Activated T-cell treated with anti-CD3 and anti-CD28 coated beads, Interleukin-2, amount 50 U/mL, for 72 hours (primary cell): ENCODE measurements around the gene GDF2. TPM values are rescaled to one million over a fixed set of nuclear protein-coding genes. Genes with fewer than 3 reads are reported as not detected.

Experiments
- ATAC-seq, 2 donors: fragments of 150-1000 bp; cut with Tn5 transposase; replicated peaks in 1 of 2; 2 replicates each; pipeline ENCODE4 v1.10.0; 2021; ENCODE audit warnings: moderate library complexity in 2 of 2, mild to moderate bottlenecking in 1 of 2
- DNase-seq, 2 donors: peaks; one replicate each; pipeline ENCODE4 v3.0.0; 2021 to 2022; ENCODE audit warnings: mixed read lengths in 1 of 2
- H3K27ac Mint-ChIP-seq: one replicate; pipeline ENCODE4 v1.8.0; 2022; ENCODE audit warnings: mild to moderate bottlenecking, moderate library complexity, mixed read lengths
- H3K27me3 Mint-ChIP-seq: one replicate; pipeline ENCODE4 v1.8.0; 2022; ENCODE audit warnings: low read depth, mixed read lengths
- H3K36me3 Mint-ChIP-seq, 2 donors: one replicate each; pipeline ENCODE4 v1.8.0; 2022; ENCODE audit warnings: mixed read lengths in 2 of 2, mild to moderate bottlenecking in 1 of 2; ENCODE audit not compliant: insufficient read depth in 2 of 2
- H3K4me1 Mint-ChIP-seq: one replicate; pipeline ENCODE4 v1.8.0; 2022; ENCODE audit warnings: low read depth, mixed read lengths
- H3K4me3 Mint-ChIP-seq, 2 donors: one replicate each; pipeline ENCODE4 v1.8.0; 2022; ENCODE audit warnings: mild to moderate bottlenecking in 2 of 2, mixed read lengths in 2 of 2, moderate library complexity in 2 of 2
- H3K9me3 Mint-ChIP-seq, 2 donors: one replicate each; pipeline ENCODE4 v1.8.0; 2022; ENCODE audit warnings: mixed read lengths in 2 of 2
- total RNA-seq, 2 donors: library from RNA; stranded (reverse); gene quantifications; one replicate each; pipeline ENCODE4 v1.2.3, GENCODE V29; 2022

Gene GDF2
- total RNA-seq, 2 donors from 2014 or later: not detected

DNA sequence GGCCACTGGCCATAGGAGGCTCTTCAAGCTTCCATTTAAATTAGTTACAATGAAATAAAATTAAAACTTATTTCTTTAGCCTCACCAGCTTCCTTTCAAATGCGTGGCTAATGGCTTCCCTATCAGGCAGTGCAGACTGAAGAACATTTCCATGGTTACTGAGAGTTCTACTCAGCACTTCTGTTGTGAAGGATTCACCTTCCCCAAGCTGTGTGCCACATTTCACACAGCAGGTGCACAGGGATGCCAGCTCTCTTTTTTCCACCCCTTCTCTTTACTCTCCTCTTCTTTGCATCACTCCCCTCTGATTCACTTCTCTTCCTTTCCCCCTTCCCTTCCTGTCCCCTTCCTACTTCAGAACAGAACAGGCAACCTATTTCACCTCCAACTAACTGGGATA lies 833 bp downstream of the GDF2 start:
- no peaks in the 10 kb centered on the region for H3K27me3 Mint-ChIP-seq
- H3K4me3 Mint-ChIP-seq: no peak overlapping the region
- DNase-seq (no peak), ATAC-seq (no peak)
- H3K9me3 Mint-ChIP-seq: no peaks in the 10 kb centered on the region
- H3K36me3 Mint-ChIP-seq: no peaks in the 10 kb centered on the region
- no peaks in the 10 kb centered on the region for H3K4me1 Mint-ChIP-seq
- no peak overlapping the region for H3K27ac Mint-ChIP-seq

DNA sequence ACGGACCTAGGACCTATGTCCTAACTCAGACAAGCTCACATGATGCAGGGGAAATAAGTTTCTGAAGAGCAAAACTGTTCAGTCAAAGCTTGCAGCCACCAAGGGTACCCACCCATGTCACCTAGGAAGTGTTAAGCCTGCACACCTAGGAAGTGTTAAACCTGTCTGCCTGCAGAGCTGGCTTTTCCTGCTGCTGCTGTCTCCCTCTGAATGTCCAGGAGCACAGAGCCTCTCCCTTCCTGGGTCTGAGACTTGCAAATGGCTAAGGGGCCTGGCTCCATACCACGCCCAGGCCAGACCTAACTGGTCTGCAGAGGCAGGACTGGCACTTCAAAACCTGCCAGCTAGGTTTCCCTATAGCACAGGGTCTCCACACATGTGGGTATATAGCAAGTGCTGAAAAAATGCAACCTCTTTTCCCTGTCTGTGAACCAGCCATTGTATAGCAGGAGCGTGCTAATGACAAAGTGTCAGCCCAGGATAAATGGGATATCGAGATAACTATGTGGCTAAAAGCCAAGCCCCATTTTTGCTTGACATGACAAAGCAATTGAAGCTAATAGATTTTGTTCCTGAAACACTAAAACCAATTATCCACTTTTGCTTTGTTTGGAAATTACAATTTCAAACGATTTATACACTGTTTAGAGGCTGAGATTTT lies 1.5 kb downstream of the GDF2 start:
- H3K9me3 Mint-ChIP-seq: peaks cover 2 to 3% of the 10 kb centered on the region in 2 donors
- H3K4me1 Mint-ChIP-seq: no peaks in the 10 kb centered on the region
- H3K4me3 Mint-ChIP-seq: no peak overlapping the region
- DNase-seq: no peak
- ATAC-seq: no peak
- H3K27ac Mint-ChIP-seq: no peak overlapping the region
- H3K36me3 Mint-ChIP-seq: no peaks in the 10 kb centered on the region
- H3K27me3 Mint-ChIP-seq: no peaks in the 10 kb centered on the region

DNA sequence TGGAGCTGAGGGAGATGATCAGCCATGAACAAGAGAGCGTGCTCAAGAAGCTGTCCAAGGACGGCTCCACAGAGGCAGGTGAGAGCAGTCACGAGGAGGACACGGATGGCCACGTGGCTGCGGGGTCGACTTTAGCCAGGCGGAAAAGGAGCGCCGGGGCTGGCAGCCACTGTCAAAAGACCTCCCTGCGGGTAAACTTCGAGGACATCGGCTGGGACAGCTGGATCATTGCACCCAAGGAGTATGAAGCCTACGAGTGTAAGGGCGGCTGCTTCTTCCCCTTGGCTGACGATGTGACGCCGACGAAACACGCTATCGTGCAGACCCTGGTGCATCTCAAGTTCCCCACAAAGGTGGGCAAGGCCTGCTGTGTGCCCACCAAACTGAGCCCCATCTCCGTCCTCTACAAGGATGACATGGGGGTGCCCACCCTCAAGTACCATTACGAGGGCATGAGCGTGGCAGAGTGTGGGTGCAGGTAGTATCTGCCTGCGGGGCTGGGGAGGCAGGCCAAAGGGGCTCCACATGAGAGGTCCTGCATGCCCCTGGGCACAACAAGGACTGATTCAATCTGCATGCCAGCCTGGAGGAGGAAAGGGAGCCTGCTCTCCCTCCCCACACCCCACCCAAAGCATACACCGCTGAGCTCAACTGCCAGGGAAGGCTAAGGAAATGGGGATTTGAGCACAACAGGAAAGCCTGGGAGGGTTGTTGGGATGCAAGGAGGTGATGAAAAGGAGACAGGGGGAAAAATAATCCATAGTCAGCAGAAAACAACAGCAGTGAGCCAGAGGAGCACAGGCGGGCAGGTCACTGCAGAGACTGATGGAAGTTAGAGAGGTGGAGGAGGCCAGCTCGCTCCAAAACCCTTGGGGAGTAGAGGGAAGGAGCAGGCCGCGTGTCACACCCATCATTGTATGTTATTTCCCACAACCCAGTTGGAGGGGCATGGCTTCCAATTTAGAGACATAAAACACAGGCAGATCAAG lies 3.3 kb downstream of the GDF2 start:
- Mint-ChIP-seq H3K4me3 (no peak overlapping the region), H3K4me1 (no peaks in the 10 kb centered on the region), H3K9me3 (peaks cover 2 to 3% of the 10 kb centered on the region in 2 donors), H3K36me3 (no peaks in the 10 kb centered on the region), H3K27ac (no peak overlapping the region), H3K27me3 (no peaks in the 10 kb centered on the region)
- ATAC-seq (no peak), DNase-seq (no peak)

DNA sequence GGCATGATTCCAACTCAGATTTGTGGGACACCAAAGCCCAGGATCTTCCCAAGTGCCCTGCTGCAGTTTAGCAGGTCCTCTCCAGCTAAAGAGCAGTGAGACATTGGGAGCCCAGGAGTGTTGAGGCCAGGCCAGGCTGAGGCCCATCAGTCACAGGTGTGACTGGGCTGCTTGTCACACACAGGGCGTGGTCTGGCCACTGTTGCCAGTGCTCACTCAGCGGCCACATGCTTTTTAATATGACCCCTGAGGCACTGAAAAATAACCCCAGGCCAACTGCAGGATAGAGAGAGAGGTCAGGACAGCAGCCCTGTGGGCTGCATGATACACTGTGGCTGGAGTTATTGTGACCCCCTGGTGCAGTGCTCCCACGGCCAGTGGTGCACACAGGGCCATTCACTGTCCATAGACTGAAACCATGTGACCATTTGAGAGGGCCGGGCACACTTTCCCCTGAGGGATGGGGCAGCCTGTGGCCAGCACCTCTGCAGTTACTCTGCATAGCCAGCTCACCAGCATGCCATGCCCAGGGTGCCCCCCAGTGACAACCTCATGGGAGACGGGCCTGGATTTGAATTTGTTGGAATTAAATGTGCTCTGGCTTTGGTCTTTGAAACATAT lies 4.2 kb downstream of the GDF2 start:
- H3K9me3 Mint-ChIP-seq: peaks cover 2 to 3% of the 10 kb centered on the region in 2 donors
- no peaks in the 10 kb centered on the region for H3K36me3 Mint-ChIP-seq
- ATAC-seq (no peak), DNase-seq (no peak)
- no peak overlapping the region for H3K27ac Mint-ChIP-seq
- no peaks in the 10 kb centered on the region for H3K27me3 Mint-ChIP-seq
- H3K4me1 Mint-ChIP-seq: no peaks in the 10 kb centered on the region
- no peak overlapping the region for H3K4me3 Mint-ChIP-seq

DNA sequence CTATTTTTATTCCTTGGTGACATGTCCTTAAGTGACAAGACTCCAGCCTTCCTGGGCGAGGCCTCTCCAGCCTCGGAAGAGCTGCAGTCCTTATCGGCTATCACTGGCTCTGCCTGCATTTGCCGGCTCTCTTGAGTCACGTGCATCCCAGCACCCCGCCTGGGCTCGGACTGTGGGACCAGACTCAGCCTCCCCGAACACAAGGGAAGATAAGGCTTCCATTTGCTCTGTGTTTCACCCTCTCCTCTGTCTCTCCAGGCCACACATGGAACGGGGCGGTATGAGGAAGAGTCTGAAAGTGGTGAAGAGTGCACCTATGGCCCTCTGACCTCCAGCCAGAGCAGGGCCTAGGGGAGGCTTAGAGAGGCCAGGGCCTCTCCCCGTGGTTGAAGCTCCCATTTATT lies 4.7 kb downstream of the GDF2 start:
- ATAC-seq: no peak
- no peak overlapping the region for H3K27ac Mint-ChIP-seq
- DNase-seq: no peak
- no peaks in the 10 kb centered on the region for H3K4me1 Mint-ChIP-seq
- no peaks in the 10 kb centered on the region for H3K36me3 Mint-ChIP-seq
- H3K9me3 Mint-ChIP-seq: peaks cover 2 to 3% of the 10 kb centered on the region in 2 donors
- H3K27me3 Mint-ChIP-seq: no peaks in the 10 kb centered on the region
- H3K4me3 Mint-ChIP-seq: no peak overlapping the region

DNA sequence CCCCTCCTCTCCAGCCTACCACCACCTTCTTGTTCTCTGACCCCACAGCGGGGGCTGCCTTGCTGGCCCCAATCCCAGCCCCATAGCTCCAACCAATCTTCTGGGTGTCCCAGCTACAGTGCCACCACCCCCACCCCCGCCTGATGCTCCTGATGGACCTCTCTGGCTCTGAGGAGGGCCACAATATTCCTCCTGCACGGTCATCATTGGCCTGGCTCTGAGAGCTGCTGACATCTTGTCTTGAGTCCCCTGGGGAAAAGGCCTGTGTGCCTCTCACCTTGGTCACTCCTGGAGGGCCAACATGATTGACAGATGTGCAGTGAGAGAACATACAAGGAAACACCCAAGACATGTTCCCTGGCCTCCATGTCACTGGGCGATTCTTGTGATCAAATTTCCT lies 7.6 kb downstream of the GDF2 start:
- no peak for DNase-seq
- Mint-ChIP-seq H3K9me3 (peaks cover 2 to 3% of the 10 kb centered on the region in 2 donors), H3K36me3 (no peaks in the 10 kb centered on the region), H3K4me1 (no peaks in the 10 kb centered on the region), H3K27me3 (peaks cover 5% of the 10 kb centered on the region), H3K27ac (no peak overlapping the region), H3K4me3 (no peak overlapping the region)
- no peak for ATAC-seq

DNA sequence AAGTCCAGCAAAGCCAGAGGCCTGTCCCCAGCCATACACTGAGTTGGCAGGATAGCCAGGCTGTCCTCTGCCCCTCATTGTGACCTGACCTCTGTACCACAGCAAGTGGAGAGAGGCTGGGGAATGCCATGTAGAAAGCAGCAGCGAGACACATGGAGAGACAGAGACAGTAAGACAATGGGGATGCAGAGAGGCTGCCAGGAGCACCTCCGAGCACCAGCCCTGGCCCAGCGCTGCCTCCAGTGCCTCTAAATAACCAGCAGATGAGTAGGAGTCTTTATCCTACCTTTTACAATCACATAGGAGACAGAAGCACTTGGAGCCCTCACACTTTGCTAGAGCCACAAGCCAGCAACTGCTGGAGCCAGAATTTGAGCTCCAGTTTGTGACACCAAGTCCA lies 8.1 kb downstream of the GDF2 start:
- no peak overlapping the region for H3K27ac Mint-ChIP-seq
- no peaks in the 10 kb centered on the region for H3K4me1 Mint-ChIP-seq
- no peaks in the 10 kb centered on the region for H3K36me3 Mint-ChIP-seq
- H3K4me3 Mint-ChIP-seq: no peak overlapping the region
- H3K9me3 Mint-ChIP-seq: peaks cover 2 to 3% of the 10 kb centered on the region in 2 donors
- DNase-seq (no peak), ATAC-seq (no peak)
- peaks cover 5% of the 10 kb centered on the region for H3K27me3 Mint-ChIP-seq

DNA sequence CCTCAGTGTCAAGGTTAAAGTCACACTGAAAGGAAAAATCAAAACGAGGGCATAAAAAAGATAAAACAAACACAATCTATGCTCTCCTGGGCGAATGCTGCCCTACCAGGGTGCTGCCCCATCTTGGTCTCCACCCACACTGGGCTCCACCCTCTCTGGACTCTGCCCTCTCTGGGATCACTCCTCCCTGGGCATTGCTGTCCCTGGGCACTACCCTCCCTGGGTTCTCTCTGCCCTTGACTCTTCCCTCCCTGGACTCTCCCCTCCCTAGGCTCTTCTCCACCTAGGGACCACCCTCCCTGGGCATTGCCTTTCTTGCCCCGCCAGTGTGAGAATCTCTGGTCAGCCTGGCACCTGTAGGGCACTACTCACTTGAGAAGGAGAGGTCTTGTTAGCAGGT lies 8.6 kb downstream of the GDF2 start:
- peaks cover 5% of the 10 kb centered on the region for H3K27me3 Mint-ChIP-seq

DNA sequence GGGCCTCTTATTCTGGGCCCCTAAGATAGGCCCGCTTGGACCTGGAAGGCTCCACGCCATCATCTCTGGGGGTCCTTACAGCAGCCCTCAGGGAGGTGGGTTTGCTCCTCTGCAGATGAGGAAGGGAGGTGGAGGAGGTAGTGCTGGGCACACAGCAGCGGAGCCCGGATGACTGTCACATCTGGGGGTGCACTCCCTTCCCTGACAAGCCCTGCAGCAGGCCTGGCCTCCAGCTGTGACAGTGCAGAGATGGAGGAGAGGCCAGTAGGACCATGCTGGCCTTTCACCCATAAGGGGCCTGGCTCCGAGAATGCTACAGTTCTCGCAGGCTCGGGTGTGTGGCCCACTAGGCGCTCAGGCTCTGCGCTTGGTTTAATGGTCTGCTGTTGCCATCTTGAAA lies 9.2 kb downstream of the GDF2 start:
- Mint-ChIP-seq H3K36me3 (no peaks in the 10 kb centered on the region), H3K9me3 (peaks cover 2 to 3% of the 10 kb centered on the region in 2 donors), H3K4me1 (no peaks in the 10 kb centered on the region), H3K27me3 (peaks cover 5% of the 10 kb centered on the region), H3K27ac (no peak overlapping the region), H3K4me3 (no peak overlapping the region)
- no peak for ATAC-seq
- no peak for DNase-seq

More for the DNA sequence above, 8.6 kb downstream of the GDF2 start:
- H3K4me3 Mint-ChIP-seq: no peak overlapping the region
- no peak for ATAC-seq
- no peak for DNase-seq
- no peaks in the 10 kb centered on the region for H3K36me3 Mint-ChIP-seq
- no peaks in the 10 kb centered on the region for H3K4me1 Mint-ChIP-seq
- H3K27ac Mint-ChIP-seq: no peak overlapping the region
- H3K9me3 Mint-ChIP-seq: peaks cover 2 to 3% of the 10 kb centered on the region in 2 donors

DNA sequence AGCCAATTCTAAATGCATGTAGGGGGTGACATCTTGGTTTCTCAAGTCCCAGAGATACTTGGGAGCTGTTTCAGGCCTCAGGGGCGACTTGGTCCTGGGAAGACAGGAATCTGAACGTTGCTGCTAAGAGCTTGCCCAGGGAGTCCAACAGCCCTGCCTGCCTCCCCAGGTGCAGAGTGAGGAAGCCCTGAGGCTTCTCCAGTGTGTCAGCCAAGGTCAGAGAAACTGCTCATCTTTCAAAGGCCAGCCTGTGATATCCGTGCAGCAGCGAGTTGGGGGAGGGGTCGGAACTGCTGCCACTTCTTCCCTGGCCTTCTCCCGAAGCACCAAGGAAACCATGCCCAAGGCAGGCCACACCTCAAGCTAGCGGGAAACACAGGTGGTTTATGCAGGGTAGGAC lies 9.7 kb downstream of the GDF2 start:
- Mint-ChIP-seq H3K9me3 (peaks cover 2 to 3% of the 10 kb centered on the region in 2 donors), H3K36me3 (no peaks in the 10 kb centered on the region), H3K27ac (no peak overlapping the region), H3K4me3 (no peak overlapping the region), H3K4me1 (no peaks in the 10 kb centered on the region), H3K27me3 (peaks cover 5% of the 10 kb centered on the region)
- DNase-seq (no peak), ATAC-seq (no peak)

DNA sequence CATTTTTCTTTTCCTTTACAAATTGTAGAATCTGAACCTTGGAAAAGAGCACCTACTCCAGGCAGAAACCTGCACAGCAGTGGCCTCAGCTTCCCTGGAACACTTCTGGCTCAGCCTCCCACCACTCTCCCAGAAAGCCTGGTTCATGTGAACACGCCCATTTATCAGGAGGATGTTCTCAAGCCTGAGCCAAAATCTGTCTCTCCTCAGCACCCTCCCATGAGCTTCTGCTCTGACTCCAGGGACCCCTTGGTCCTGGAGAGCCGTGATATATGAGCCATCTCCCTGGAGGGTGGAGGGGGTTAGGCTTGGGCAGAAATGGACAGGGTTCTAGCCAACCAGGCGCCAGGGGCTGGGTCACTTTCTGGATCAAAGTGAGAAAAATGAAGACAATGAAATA lies 10.1 kb downstream of the GDF2 start:
- H3K4me3 Mint-ChIP-seq: no peak overlapping the region
- peaks cover 2 to 3% of the 10 kb centered on the region in 2 donors for H3K9me3 Mint-ChIP-seq
- H3K27ac Mint-ChIP-seq: no peak overlapping the region
- peaks cover 5% of the 10 kb centered on the region for H3K27me3 Mint-ChIP-seq
- H3K36me3 Mint-ChIP-seq: no peaks in the 10 kb centered on the region
- no peaks in the 10 kb centered on the region for H3K4me1 Mint-ChIP-seq
- ATAC-seq: no peak
- DNase-seq: no peak

DNA sequence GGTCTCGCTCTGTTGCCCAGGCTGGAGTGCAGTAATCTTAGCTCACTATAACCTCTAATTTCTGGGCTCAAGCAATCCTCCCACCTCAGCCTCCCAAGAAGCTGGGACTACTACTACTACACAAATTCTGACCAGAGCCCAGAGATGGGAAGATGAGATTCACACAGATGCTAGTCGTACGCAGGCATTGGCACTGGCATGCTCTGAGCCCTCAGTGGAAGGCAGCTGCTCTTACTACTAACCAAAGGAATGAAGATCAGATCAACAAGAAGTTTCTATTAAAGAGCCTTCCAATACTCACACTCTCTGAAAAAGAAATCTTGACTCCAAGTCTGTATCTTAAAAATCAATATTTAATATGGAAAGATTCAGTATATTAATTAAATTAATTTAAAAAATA lies 10.7 kb downstream of the GDF2 start:
- H3K9me3 Mint-ChIP-seq: peaks cover 2 to 3% of the 10 kb centered on the region in 2 donors

DNA sequence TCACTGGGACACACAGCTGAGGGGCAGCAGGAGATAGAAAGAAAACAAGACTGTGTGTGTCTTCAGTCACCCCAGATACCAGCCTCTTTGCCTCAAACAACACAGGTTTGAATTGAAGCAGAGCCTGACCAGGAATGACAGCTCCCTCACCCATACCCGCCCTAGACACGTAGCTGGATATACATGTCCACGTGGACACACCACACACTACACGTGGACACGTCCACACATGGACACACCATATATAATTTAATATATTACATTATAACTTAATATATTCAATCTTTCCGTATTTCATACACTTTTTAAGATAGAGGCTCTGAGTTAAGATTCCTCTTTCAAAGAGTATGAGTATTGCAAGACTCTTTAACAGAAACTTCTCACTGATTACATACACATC lies 11.3 kb downstream of the GDF2 start:
- H3K36me3 Mint-ChIP-seq: no peaks in the 10 kb centered on the region
- no peak overlapping the region for H3K4me3 Mint-ChIP-seq
- H3K27me3 Mint-ChIP-seq: peaks cover 5% of the 10 kb centered on the region
- no peaks in the 10 kb centered on the region for H3K4me1 Mint-ChIP-seq
- DNase-seq (no peak), ATAC-seq (no peak)
- no peaks in the 10 kb centered on the region for H3K9me3 Mint-ChIP-seq
- no peak overlapping the region for H3K27ac Mint-ChIP-seq

More for the DNA sequence above, 10.7 kb downstream of the GDF2 start:
- ATAC-seq (no peak), DNase-seq (no peak)
- no peaks in the 10 kb centered on the region for H3K36me3 Mint-ChIP-seq
- no peak overlapping the region for H3K4me3 Mint-ChIP-seq
- H3K27me3 Mint-ChIP-seq: peaks cover 5% of the 10 kb centered on the region
- no peaks in the 10 kb centered on the region for H3K4me1 Mint-ChIP-seq
- H3K27ac Mint-ChIP-seq: no peak overlapping the region
